Stimulated activated CD4-positive, alpha-beta T cell treated with anti-CD3 and anti-CD28 coated beads, TNF-alpha, amount 100 ng/mL, for 4 hours (primary cell): ENCODE measurements around the gene OS9.

Experiments used
- DNase-seq, 3 experiments: peaks; one replicate each; pipeline ENCODE4 v3.0.0-alpha.2; 2020; ENCODE audit warnings: low read depth in 3 of 3

The OS9 gene

DNA sequence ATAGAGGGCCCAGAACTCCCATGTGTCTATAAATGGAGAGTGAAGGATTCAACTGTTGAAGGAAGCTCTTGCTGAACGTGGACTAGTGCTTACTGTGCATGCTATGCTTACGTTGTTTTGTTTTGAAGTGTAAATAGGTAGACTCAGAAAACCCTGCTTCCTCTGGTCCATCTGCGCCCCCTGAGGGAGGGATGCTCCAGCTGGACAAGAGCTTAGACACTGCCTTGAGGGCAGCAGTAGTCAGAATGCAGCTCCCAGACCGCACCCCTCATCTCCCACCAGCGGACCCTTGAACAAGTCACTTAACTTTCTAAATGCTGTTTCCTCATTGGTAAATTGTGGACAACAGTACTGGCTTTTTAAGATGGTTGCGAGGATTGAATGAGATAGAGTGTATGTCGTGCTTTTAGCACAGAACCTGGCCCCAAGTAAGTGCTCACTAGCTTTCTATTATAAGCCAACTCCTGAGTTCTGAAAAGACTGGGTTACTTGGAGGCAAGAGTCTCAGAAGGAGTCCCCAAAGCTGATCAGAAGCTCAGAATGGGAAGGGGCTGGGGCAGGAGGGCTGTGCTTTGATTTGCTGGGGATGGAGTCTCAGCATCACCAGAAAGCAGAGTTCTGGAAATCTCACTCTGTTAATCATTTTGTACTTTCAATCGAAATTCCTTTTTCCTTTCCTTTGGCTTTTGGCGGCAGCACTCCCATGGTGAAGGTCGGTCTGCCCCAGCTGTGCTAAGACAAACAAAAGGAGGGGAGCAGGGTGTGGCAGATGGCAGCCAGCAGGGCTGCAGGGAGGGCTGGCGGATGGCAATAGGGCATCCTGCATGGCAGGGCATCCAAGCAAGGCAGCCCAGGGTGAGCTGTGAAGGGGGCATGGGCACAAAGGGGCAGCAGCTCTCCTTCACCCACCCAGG lies 29.0 kb downstream of the OS9 start:
- no peak for DNase-seq

DNA sequence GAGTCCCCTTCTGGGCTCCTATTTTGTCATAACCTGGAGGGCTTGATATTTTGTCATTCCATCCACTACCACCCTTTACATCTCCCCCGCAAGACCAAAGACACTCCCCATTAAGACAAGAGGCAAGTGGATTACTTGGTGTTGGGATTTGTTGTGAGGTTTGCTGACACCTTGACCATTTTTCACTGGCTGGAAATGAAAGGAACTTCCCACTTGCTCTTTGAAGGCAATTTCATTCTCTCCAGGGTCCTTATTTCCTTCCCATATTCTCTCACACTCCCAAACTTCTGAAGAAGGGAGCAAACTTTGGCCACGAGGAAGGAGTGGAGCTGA lies 29.7 kb downstream of the OS9 start:
- DNase-seq, result no peak

DNA sequence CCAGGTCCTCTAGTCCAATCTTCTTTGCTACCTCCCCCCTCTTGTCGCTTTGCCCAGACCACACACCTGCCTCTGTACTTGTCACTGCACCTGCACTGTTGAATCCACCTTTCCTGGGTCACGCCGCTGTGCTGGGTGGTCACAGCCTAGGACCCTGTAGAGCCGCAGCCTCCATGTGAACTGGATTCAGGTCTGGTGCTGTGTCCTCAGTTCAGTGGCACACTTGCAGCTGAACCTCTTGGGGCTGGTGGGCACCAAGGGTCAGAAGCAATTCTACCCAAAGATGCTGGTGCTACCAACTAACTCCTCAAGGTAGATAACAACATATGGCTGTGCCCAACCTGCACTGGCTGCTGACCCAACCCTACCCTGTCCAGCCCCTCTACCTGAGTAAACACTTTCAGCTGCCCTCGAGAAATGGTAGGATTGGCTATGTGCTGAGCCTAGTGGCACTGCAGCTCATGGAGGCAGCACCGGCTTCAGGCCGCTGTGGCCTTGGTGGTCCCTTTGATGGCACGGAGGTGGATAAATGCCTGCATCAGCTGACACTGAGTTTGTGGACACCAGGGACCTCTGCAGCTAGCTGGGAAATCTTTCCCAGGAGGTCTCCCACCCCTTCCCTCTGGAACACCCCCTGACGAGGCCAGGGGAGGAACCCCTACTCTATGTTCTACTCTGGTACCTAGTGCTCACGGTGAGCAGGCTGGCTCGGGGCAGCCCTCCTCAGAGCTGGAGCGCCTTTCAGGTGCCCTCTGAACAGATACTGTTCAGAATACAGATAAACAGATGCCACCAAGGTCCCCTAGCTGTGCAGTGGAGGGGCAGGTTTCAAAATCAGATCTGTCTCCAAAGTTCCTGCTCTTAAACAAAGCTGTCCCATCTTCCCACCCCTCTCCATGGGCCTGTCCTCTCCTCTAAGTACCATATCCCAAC lies 30.3 kb downstream of the OS9 start:
- no peak for DNase-seq

DNA sequence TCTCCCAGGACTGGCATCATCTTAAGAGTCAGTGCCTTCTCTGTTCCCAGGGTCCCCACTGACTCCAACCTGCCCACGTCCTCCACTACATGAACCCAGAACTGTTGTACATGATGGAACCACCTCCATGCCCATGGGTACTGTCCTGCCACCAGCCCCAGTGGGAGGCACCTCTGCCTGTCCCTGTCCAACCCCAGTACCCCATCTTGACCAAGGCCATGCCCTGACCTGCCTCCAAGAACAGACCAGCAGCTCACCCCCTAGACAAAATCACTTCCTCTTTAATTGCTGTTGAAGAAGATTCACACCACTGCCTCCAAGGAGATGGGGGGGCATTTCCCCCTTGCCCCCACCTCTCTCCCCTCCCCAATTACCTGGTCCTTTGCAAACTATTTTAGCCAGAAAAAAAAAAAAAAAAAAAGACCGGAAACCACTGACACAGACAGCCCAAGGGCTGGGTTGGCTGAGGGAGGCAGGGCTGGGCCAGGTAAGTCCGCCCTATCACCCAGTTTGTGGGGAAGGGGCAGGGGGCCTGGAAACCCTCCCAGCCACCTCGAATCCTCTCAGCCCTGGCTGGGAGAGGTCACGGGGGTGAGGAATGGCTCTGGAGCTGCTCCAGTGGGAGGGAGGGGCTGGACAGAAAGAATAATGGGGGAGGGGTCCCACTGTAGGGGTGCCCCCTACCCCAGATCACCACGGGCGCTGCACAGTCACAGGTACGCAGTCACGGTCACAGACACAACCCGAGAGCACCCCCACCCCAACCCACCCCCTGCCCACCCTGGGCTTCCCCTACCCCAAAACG lies 31.2 kb downstream of the OS9 start:
- no peak for DNase-seq

GRCh38 chr12:57725851-57726150 lies 31.9 kb downstream of the OS9 start:
- DNase-seq, result no peak

- DNase-seq, result no peak
Observed at GRCh38 chr12:57726151-57726883, 32.4 kb downstream of the OS9 start.

DNA sequence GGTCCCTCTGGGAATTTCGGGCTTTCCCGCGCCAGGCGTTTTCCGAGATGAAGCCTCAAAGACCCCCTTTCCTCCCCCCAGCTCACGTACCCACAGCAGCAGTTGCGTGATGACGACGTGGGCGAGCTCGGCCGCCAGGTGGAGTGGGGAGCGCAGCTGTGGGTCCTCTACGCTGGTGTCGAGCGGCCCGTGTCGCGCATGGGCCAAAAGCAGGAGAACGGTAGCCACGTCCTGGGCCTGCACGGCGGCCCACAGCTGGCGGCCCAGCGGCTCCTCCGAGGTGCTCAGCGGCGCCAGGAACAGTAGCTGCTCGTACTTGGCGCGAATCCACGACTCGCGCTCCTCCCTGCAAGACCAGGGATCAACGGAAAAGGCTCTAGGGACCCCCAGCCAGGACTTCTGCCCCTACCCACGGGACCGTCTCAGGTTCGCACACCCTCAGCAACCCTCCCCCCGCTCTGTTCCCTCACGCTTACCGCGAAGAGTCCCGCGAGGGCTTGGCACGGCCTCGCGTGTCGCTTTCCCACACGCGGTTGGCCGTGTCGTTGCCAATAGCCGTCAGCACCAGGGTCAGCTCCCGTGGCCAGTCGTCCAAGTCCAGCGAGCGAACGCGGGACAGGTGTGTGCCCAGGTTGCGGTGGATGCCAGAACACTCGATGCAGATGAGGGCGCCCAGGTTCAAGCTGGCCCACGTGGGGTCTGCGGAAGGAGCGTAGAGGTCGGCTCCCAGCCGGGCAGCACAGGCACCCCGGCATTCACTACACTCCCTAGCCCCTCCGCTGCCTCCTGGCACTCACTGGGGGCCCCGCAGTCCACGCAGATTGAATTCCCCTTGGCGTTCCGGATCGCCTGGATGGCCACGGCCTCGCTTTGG lies 33.2 kb downstream of the OS9 start:
- no peak for DNase-seq

- DNase-seq, result no peak
Observed at GRCh38 chr12:57727758-57728395, 33.9 kb downstream of the OS9 start.

- no peak for DNase-seq
Observed at GRCh38 chr12:57729321-57729844, 35.5 kb downstream of the OS9 start.

DNA sequence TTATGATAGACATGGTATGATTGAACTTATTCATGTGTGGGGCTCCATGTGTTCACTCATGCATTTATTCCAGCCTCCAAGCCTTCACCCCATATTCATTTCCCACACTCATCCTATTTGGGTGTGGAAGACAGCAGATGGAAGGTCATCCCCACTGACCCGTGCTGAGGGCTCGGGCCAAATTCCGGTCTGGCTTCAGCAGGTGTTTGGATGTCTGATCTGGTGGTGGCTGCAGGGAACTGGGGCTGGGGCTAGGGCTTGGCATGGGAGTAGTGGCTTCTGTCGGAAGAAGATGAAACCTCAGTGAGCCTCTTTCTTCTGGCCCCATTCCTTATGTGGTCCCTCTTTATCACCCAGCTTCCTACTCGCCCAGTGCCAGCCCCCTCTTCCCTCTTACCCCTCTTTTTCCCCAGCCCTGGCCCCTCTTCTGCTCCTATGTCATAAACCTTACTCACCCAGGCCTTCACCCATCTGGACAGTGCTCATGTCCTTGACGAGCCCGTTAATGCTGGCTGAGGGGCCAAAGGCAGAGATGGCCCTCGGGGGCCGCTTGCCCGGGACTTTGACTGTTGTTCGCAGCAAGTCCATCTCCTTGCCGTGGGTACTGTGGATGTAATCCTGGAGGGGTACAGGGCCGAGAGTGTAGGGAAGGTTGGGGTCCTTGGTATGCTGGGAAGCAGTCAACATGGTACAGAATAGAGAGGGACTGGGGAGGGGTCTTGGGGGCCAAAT lies 36.6 kb downstream of the OS9 start:
- DNase-seq, result no peak

- no peak for DNase-seq
Observed at GRCh38 chr12:57731411-57732080, 37.6 kb downstream of the OS9 start.

DNA sequence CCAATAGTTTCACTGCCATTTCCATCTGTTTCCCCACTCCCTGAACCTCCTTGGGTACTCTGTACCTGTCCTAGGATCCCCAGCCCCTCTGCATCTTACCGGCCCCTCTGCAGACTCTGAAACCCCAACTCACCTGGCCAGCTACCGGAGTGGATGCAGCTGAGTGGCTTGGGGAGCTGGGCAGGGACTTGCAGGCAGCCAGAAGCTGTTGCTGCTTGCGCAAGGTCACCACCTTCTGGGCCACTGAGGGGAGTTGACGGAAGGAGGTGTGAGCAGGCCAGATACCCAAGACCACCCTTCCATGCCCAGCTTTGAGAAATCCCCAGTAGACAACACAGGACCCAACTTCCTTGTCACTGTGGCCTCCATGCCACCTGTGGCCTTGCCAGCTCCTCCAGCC lies 38.3 kb downstream of the OS9 start:
- DNase-seq, result no peak

GRCh38 chr12:57732726-57733593 lies 39.0 kb downstream of the OS9 start:
- DNase-seq, result no peak

DNA sequence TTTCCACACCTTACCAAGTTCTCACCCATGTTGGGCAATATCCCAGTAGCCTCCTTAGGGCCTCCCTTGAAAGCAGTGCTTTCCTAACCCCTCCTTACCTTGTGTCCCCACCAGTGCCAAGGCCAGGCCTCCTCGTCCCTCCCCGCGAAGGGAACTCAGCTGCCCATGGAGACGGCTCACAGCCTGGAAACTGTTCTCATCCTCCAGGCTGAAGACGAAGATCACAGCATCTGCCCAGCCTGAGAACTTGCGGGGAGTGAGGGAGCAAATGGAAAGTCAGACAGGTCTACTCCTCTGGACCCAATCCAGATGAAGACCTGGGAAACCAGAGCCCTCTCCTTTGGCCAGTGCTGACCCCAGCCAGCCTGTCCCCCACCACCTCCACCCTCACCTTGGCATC lies 40.0 kb downstream of the OS9 start:
- DNase-seq, result no peak

DNA sequence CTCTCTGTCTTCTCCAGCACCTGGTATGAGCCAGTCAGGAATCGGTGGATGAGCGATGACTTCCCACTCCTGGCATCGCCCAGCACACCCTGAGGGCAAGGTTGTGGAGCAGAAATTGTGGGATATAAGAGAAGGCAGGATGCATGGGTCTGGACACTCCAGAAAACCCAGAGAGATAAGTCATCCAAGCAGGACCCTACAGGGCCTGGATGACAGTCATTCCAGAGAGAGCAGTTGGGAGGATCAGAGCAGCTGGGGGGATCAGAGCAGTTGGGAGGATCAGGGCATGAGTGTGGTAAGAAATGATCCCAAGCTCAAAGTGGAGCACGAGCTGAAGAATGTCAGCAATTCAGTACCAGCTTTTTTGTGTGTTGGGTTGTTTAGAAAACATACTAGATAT lies 40.7 kb downstream of the OS9 start:
- DNase-seq, result no peak

GRCh38 chr12:57735198-57735855 lies 41.4 kb downstream of the OS9 start:
- no peak for DNase-seq
